Glomerular visceral epithelial cell (primary cell): ENCODE data around the gene IGFBP6.

Source experiments
- DNase-seq: peaks from one replicate; pipeline ENCODE4 v3.0.0-alpha.2; 2016; ENCODE audit errors: extremely low spot score

Gene IGFBP6

DNA sequence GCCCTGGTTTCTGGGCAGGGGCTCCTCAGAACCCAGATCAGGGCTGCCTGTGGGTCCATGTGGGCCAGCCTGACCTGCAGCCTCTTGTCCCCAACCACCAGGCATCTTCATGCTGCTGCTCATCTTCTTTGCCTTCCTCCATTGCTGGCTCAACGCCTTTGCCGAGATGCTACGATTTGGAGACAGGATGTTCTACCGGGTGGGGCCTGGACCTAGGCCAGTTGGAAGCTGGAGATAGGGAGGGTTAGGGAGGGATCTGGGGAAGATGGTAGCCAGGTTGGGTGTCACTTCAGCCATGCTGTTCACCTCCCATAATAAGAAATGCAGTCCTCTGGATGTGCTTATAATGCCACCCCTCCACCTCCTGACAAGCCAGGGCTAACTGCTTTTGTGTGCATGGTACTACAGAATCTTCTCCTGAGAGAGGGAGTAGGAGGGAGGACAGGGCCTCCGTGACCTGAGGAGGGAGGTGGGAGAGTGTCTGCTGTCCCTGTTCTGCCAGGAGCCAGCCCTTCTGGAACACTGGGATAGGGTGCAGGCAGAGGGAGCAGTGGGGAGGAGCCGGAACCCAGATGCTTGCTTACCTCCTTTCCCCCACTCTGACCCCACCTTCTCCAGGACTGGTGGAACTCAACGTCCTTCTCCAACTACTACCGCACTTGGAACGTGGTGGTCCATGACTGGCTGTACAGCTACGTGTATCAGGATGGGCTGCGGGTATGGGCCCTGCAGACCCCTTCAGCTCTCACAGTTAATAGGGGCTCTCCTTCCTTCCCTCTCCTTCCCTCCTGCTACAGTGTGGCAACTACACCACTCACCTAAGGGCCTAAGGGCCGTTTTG, 23.4 kb downstream of the IGFBP6 start:
- DNase-seq: no peak

DNA sequence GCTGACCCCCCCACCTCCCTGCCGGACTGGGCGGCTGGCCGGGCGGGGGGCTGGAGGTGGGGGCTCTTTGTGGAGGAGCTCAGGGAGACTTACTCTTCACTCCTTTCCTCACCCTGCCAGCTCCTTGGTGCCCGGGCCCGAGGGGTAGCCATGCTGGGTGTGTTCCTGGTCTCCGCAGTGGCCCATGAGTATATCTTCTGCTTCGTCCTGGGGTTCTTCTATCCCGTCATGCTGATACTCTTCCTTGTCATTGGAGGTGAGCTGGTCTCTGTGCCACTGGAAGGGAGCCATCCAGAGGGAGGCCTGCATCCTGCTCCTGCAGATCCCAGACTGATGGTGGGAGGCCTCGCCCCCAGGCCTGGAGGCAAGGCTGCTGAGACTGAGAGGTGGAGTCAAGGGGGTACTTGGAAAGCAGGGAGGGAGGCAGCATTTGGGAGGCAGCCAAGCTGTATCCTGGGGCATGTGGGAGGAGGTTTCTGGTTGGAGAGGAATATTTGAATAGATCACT, 25.5 kb downstream of the IGFBP6 start:
- peak; percentile 40 for DNase-seq

DNA sequence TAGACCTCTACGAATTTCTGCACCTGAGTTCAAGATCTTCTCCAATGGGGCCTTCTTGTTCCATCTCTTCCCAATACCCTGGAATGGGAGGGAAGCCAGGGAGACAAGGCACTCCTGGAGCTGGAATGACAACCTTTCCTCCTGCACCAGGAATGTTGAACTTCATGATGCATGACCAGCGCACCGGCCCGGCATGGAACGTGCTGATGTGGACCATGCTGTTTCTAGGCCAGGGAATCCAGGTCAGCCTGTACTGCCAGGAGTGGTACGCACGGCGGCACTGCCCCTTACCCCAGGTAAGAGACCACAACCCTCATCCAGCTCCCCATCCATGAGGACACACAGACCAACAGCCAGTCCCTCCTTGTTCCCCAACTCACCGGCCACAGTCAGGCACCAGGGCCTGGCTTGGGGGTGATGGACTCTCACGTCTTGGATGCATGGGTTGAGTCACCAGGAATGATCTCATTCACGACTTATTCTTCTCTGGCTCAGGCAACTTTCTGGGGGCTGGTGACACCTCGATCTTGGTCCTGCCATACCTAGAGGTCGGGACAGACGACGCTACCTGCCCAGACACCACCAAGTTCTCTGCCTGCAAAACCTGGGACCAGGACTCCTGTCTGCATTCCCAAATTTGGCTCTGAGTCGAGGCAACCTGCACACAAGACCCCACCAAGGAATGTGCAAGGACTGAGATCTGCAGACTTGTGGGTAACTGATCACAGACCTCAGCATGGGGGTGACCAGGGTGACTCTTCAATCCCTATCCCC, 26.3 kb downstream of the IGFBP6 start:
- DNase-seq: peak; percentile 54

DNA sequence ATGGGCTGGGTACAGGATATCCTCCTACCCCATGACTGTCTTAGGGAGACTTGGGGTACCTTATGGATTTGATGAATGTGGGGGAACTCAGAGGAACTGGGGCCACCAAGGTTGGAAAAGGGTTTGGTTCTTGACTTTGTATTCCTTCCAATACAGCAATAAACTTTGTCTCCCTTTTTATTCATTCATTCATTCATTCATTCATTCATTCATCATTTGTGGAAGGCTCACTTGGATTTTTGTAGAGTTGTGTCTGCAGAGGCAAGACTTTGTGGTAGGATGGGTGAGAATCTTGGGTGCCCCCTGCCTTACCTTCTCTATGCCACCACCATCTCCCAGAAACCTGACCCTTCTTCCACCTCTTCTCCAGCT, 26.9 kb downstream of the IGFBP6 start:
- DNase-seq: no peak

DNA sequence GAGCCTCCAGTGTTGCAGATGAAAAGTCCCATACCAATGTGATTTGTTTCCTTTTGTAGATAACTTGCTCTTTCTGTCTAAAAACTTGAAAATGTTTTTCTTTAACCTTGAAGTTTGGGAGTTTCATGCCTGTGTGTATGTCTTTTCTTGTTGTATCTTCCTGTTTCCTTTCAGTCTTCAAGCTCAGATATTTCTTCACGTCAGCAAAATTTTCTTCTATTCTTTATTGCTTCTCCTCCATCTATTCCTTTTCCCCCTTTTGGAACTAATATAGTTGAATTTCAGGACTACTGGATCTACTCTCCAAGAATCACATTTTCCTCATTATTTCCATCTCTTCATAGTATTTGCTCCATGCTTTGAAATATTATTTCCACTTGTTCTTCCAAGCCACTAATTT, 29.7 kb downstream of the IGFBP6 start:
- no peak for DNase-seq

DNA sequence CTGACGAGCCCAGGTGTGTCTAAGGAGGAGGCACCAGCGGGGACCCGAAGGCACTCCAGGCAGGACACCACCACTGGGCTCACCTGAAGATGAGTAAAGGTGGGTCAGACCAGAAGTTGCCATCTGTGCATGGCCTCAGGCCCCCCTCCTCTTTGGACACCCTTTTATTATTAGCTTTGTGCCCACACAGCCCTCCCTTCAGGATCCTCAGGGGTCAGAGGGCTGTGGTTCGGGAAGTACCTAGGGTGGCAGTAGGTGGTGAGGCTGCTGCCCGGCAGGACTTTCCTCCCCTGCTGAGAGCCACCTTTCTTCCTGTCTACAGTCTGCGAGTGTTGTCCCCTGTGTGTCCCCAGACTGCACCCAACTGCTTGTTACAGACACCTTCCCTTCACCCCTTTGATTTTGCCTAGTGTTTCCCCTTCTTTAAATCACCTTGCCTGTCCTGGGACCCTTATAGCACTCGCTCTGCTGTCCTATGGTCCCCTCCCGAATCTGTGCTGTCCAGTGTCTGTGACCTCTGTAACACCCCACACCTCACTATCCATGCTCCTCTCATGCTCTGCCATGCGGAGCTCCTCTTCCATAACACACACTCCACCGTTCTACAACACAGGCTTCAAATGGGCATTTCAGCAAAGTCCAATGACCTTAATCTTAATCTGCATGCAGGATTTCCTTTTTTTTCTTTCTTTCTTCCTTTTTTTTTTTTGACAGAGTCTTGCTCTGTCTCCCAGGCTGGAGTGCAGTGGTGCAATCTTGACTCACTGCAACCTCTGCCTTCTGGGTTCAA, 31.5 kb downstream of the IGFBP6 start:
- DNase-seq: no peak

DNA sequence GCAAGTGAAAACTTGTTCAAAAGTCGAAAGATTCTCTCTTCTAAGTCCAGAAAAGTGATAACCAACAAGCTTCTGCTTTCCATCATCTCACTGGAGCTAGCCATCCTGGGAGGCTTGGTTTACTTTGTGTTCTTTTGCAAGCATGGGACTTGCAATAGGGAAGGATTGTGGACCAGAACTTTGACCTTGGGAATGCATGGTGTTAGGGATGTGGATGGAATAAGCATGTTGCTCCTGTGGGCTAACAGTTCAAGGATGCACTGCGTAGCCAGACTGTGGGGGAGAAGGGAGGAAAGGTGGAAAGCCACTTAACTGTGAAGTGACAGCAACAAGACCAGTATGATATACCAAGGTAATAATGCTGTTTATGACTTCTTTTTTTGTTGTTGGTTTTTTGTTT, 34.4 kb downstream of the IGFBP6 start:
- no peak for DNase-seq

DNA sequence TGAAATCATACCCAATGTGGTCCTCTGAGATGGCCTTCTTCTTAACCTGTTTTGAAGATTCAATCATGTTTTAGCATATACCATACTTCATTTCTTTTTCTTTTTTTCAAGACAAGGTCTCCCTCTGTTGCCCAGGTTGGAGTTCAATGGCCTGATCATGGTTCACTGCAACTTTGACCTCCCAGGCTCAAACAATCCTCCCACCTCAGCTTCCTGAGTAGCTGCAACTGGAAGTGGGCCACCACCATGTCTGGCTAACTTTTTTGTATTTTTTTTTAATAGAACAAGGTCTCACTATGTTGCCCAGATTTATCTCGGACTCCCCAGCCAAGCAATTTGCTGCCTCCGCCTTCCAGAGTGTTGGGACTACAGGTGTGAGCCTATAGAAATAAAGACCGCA, 36.3 kb downstream of the IGFBP6 start:
- DNase-seq: no peak

DNA sequence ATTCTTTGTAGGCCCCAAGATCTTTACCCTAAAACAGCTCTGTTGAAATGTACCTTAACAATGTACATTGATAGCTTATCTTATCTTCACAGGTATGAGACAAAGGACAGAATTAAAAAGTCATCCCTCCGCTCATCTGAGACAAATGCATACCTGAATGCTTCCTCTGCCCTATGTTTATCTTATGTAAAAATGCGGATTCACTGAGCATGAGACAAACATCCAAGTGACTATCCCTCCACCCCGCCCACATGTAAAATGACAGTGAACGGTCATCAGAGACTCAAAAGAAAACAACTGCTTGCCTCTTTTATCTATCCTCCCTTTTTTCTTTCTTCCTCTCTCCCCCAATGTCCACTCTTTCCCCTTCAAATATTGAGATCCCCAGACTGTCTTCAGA, 45.9 kb downstream of the IGFBP6 start:
- no peak for DNase-seq

DNA sequence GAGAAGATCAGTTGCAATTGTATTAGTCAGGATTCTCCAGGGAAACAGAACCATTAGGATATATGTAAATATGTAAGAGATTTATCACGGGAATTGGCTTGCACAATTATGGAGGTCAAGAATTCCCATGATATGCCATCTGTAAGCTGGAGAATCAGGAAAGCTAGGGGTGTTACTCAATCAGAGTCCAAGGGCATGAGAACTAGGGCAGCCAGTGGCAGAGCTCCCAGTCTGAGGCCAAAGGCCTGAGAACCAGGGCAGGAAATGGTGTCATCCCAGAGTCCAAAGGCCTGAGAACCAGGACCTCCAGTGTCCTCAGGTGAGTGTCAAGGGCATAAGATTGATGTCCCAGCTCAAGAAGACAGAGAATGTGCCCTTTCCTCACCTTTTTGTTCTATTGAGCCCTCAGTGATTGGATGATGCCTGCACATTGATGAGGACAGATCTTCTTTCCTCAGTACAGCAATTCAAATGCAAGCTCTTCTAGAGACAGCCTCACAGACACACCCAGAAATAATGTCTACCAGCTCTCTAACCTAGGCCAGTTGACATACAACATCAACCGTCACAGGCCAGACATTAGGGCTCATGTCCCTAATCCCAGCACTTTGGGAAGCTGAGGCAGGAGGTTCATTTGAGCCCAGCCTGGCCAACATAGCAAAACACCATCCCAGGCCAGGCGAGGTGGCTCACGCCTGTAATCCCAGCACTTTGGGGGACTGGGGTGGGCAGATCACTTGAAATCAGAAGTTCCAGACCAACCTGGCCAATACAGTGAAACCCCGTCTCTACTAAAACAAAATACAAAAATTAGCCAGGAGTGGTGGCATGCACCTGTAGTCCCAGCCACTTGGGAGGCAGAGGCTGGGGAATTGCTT, 48.2 kb downstream of the IGFBP6 start:
- no peak for DNase-seq

DNA sequence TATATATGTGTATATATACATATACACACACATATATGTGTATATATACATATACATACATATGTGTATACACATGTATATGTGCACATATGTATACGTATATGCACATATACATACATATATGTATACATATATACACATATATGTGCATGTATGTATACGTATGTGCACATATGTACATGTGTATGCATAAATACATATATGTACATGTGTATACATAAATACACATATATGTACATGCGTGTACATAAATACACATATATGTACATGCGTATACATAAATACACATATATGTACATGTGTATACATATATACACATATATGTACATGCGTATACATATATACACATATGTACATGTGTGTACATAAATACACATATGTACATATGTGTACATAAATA, 49.7 kb downstream of the IGFBP6 start:
- no peak for DNase-seq

DNA sequence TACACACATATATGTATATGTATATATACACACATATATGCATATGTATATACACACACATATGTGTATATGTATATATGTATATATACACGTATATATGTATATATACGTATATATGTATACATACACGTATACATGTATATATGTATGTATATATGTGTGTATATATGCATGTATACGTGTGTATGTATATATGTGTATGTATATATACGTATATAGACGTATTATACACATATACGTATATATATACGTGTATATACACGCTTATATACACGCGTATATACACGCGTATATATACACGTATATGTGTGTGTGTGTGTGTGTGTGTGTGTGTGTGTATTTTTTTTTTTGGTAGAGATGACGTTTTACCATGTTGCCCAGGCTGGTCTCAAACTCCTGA, 50.2 kb downstream of the IGFBP6 start:
- no peak for DNase-seq

DNA sequence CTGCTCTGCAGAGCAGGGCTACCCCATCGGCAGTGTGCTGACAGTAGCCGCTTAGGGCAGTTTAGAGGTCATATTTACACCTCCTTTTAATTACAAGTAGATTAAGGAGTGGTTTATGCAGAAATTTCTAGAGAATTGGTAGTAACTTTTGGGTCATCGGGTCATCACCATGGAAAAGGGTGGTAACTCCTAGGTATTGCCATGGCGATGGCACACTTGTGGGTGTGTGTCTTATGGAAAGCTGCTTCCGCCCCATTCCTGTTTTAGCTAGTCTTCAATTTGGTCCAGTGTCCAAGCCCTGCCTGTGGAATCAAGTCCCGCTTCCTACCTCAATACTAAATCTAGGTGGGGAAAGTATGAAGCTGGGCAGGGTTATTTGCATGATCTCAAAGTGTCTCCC, 53.6 kb downstream of the IGFBP6 start:
- DNase-seq: no peak
